Endothelial cell of umbilical vein (primary cell): Measurements from ENCODE around the gene TSC22D3.

Experiments used
- GATA2 ChIP-seq: IDR thresholded peaks from 2 replicates; pipeline ENCODE4 v1.7.0; 2011; ENCODE audit warnings: low read depth, mild to moderate bottlenecking, moderate library complexity, mixed read lengths, low read length; ENCODE audit not compliant: insufficient read length, insufficient read depth
- MAX ChIP-seq: IDR thresholded peaks from 2 replicates; pipeline ENCODE4 v1.6.1; 2011; ENCODE audit not compliant: insufficient read depth, insufficient read length
- POLR2A ChIP-seq: IDR thresholded peaks from 2 replicates; pipeline ENCODE4 v1.6.1; 2012; ENCODE audit warnings: low read depth, mild to moderate bottlenecking, control low read depth, low read length
- POLR2AphosphoS5 ChIP-seq: IDR thresholded peaks from 2 replicates; pipeline ENCODE4 v1.6.1; 2012; ENCODE audit warnings: low read depth, mild to moderate bottlenecking, control low read depth, low read length, moderate library complexity; ENCODE audit not compliant: insufficient read depth
- TF ChIP-seq, protein P1 (sequence below), 2 donors: IDR thresholded peaks; 1 replicate in 1 of 2; 2 replicates in 1 of 2; pipeline ENCODE4 v1.5.1; 2011; ENCODE audit warnings: low read length in 2 of 2, mild to moderate bottlenecking in 2 of 2, moderate library complexity in 2 of 2, control low read depth in 1 of 2, inconsistent platforms in 1 of 2, low read depth in 1 of 2; ENCODE audit not compliant: insufficient read depth in 1 of 2; ENCODE audit errors: extremely low read depth in 1 of 2

DNA sequence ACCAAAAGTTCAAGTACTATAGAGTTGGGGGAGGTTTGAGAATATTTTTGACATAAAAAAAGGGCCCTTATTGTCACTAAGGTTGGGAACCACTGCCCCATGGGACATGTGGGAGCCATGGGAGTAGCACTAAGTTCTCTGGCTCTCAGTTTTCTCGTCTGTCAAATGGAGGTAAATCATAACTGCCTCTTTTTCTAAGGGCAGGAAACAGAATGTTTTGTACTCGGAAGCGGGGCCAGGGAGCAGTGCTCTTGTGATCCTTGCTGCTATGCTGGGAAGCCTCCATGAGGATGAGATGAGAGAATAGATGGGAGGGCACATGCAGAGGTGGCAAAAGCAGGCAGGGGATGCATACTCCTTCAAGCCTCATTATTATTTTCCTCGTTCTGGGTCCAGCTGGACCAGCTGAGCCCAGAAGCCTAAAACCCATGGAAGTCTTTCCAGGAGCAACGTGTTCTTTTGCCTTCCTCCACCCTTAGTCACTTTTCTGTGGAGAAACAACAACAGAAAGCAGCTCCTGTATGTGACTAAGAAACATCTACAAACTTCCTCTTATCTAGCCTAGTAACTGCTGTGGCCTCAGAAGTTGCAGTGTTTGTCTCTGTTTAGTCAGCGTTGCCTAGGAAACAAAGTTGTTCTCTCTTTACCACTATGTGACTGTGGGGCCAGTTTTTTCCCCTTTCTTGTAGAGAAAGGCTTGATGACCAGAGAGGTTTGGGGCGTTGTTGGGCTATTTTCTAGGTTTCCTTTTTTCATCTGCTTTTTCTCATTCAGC is 64.8 kb downstream of the TSC22D3 start:
- TF ChIP-seq, protein P1, sequence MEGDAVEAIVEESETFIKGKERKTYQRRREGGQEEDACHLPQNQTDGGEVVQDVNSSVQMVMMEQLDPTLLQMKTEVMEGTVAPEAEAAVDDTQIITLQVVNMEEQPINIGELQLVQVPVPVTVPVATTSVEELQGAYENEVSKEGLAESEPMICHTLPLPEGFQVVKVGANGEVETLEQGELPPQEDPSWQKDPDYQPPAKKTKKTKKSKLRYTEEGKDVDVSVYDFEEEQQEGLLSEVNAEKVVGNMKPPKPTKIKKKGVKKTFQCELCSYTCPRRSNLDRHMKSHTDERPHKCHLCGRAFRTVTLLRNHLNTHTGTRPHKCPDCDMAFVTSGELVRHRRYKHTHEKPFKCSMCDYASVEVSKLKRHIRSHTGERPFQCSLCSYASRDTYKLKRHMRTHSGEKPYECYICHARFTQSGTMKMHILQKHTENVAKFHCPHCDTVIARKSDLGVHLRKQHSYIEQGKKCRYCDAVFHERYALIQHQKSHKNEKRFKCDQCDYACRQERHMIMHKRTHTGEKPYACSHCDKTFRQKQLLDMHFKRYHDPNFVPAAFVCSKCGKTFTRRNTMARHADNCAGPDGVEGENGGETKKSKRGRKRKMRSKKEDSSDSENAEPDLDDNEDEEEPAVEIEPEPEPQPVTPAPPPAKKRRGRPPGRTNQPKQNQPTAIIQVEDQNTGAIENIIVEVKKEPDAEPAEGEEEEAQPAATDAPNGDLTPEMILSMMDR (IDR thresholded peaks at IDR 0.05; ENCODE audit: extremely low read depth in 1 of 2, insufficient read depth in 1 of 2, low read depth in 1 of 2, low read length in 2 of 2), result no peak
- TF ChIP-seq MAX (no peak), POLR2A (no peak), POLR2AphosphoS5 (no peak), GATA2 (no peak)
